GM19463 (cell line): Measurements from ENCODE around the gene NUAK1.
"Not testable (repeated sequence)": the region's sequence is repeated elsewhere in the genome, so short reads cannot be mapped to it uniquely, and the experiment has no call there.

Source experiments
- ATAC-seq: cut with Tn5 transposase; IDR thresholded peaks from one replicate; pipeline ENCODE4 v1.9.1; 2021; ENCODE audit warnings: mild to moderate bottlenecking, moderate library complexity; ENCODE audit not compliant: unreplicated experiment

Gene NUAK1

GRCh38 chr12:106037524-106038298 lies 101.0 kb downstream of the NUAK1 start:
- ATAC-seq, result no peak

- no peak for ATAC-seq
Measured at GRCh38 chr12:106035421-106035820, 103.3 kb downstream of the NUAK1 start.

GRCh38 chr12:106034316-106034715 lies 104.4 kb downstream of the NUAK1 start:
- no peak for ATAC-seq

- ATAC-seq, result no peak
Measured at GRCh38 chr12:106033161-106033675, 105.5 kb downstream of the NUAK1 start.

- ATAC-seq, result no peak
Measured at GRCh38 chr12:106032623-106032925, 106.2 kb downstream of the NUAK1 start.

- no peak for ATAC-seq
Measured at GRCh38 chr12:106031761-106032622, 106.8 kb downstream of the NUAK1 start.

GRCh38 chr12:106030210-106031071 lies 108.3 kb downstream of the NUAK1 start:
- ATAC-seq, result no peak

- no peak for ATAC-seq
Measured at GRCh38 chr12:106029532-106029931, 109.2 kb downstream of the NUAK1 start.

GRCh38 chr12:106027911-106028310 lies 110.8 kb downstream of the NUAK1 start:
- ATAC-seq, result no peak

- ATAC-seq, result no peak
Measured at GRCh38 chr12:106027286-106027685, 111.5 kb downstream of the NUAK1 start.

- ATAC-seq, result no peak
Measured at GRCh38 chr12:106025129-106025528, 113.6 kb downstream of the NUAK1 start.

GRCh38 chr12:106023039-106023438 lies 115.7 kb downstream of the NUAK1 start:
- no peak for ATAC-seq

- no peak for ATAC-seq
Measured at GRCh38 chr12:106022568-106023012, 116.2 kb downstream of the NUAK1 start.

- no peak for ATAC-seq
Measured at GRCh38 chr12:106021516-106021915, 117.2 kb downstream of the NUAK1 start.

- no peak for ATAC-seq
Measured at GRCh38 chr12:106020736-106021135, 118.0 kb downstream of the NUAK1 start.

GRCh38 chr12:106019144-106019543 lies 119.6 kb downstream of the NUAK1 start:
- no peak for ATAC-seq

- ATAC-seq, result no peak
Measured at GRCh38 chr12:106018286-106018685, 120.5 kb downstream of the NUAK1 start.

GRCh38 chr12:106016601-106017278 lies 122.0 kb downstream of the NUAK1 start:
- ATAC-seq, result not testable (repeated sequence)

- no peak for ATAC-seq
Measured at GRCh38 chr12:106015646-106016045, 123.1 kb downstream of the NUAK1 start.

- ATAC-seq, result no peak
Measured at GRCh38 chr12:106013941-106014340, 124.8 kb downstream of the NUAK1 start.
